GM12875 (cell line): ENCODE measurements around the gene SNX20.

Experiments
- H3K4me3 ChIP-seq: one replicate; pipeline ENCODE4 v1.5.1; 2011; ENCODE audit warnings: low read depth, low read length, control low read depth
- TF ChIP-seq, protein P1 (sequence below): IDR thresholded peaks from 2 replicates; pipeline ENCODE4 v1.5.1; 2011; ENCODE audit warnings: low read depth, mild to moderate bottlenecking, control low read depth, inconsistent platforms, low read length, moderate library complexity, borderline replicate concordance; ENCODE audit not compliant: insufficient read depth

The SNX20 gene

DNA sequence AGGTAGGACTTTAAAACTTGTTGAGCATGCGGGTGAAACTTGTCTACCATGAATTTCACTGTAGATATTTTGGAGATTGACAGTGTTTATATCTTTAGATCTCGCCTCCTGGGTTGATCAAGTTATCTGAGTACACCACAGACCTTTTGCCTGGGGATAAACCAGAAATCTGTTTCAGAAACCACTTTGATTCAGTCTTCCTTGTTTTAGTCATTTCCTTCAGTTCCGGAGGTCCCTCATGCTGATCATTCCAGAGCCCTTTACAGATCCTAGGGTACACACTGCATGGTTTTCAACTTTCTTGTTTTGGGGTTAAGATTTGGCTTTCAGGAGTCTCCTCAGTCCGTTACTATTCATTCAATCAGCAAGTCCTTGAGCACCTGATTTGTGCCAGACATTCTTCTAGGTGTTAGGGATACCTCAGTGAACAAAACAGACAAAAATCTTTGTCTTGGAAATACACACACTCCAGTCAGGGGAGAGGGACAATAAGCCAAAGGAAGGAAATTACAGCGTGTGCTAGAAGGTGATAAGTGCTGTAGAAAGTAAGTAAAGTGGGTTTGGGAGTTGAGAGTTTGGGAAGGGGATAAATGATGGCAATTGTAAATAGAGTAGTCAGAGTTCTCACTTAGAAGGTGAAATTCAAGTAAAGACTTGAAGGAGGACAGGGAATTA is 24.5 kb upstream of the SNX20 start:
- no peak overlapping the region for H3K4me3 ChIP-seq
- TF ChIP-seq, protein P1, sequence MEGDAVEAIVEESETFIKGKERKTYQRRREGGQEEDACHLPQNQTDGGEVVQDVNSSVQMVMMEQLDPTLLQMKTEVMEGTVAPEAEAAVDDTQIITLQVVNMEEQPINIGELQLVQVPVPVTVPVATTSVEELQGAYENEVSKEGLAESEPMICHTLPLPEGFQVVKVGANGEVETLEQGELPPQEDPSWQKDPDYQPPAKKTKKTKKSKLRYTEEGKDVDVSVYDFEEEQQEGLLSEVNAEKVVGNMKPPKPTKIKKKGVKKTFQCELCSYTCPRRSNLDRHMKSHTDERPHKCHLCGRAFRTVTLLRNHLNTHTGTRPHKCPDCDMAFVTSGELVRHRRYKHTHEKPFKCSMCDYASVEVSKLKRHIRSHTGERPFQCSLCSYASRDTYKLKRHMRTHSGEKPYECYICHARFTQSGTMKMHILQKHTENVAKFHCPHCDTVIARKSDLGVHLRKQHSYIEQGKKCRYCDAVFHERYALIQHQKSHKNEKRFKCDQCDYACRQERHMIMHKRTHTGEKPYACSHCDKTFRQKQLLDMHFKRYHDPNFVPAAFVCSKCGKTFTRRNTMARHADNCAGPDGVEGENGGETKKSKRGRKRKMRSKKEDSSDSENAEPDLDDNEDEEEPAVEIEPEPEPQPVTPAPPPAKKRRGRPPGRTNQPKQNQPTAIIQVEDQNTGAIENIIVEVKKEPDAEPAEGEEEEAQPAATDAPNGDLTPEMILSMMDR: no peak

DNA sequence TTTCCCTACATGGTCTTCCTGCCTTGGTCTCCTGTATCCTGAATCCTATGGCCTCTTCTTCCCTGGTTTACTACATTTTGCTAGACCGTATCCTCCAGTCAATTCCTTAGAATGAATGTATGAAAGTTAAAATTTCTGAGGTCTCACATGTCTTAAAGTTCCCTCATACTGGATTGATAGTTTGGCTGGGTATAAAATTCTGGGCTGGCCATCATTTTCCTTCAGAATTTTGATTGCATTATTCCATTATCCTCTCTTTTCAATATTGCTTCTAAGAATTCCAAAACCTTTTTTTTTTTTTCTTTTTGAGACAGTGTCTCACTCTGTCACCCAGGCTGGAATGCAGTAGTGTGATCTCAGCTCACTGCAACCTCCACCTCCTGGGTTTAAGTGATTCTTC is 23.1 kb upstream of the SNX20 start:
- no peak overlapping the region for H3K4me3 ChIP-seq
- TF ChIP-seq, protein P1: no peak

DNA sequence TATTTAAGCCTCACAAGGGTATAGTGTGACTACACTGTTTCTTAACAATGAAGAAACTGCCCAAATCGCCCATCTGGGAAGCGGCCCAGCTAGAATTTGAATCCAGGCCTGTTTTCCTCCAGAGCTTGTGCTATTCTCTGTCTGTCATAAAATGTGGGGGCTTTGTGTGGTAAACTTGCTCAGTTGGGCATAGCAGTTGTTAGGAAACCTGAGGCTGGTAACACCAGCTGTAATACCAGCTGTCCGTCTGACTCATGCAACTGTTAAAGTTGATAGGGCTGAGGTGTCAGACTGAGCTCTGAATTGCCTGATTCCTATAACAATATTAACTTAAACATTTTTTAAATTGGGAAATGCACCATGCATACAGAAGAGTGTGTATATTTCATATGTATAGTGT is 21.6 kb upstream of the SNX20 start:
- TF ChIP-seq, protein P1: no peak
- no peak overlapping the region for H3K4me3 ChIP-seq

DNA sequence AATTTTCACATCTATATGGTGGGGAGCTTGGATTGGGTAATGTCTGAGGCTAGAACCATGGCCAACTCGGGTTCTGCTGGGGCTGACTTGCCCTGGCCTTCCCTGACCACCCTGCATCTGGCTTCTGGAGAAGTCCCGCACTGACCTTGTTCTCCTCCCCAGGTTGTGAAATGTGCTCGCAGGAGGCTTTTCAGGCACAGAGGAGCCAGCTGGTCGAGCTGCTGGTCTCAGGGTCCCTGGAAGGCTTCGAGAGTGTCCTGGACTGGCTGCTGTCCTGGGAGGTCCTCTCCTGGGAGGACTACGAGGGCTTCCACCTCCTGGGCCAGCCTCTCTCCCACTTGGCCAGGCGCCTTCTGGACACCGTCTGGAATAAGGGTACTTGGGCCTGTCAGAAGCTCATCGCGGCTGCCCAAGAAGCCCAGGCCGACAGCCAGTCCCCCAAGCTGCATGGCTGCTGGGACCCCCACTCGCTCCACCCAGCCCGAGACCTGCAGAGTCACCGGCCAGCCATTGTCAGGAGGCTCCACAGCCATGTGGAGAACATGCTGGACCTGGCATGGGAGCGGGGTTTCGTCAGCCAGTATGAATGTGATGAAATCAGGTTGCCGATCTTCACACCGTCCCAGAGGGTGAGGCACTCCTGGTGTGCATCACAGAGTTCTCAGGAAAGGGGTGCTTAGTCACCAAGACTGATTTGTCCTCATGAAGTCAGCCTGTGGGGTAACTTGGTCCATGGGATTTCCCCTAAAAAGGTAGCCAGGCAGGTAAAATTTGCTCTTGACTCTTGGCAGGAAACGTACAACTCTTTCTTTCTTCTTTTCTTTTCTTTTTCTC is 18.4 kb upstream of the SNX20 start:
- no peak overlapping the region for H3K4me3 ChIP-seq
- TF ChIP-seq, protein P1: no peak

DNA sequence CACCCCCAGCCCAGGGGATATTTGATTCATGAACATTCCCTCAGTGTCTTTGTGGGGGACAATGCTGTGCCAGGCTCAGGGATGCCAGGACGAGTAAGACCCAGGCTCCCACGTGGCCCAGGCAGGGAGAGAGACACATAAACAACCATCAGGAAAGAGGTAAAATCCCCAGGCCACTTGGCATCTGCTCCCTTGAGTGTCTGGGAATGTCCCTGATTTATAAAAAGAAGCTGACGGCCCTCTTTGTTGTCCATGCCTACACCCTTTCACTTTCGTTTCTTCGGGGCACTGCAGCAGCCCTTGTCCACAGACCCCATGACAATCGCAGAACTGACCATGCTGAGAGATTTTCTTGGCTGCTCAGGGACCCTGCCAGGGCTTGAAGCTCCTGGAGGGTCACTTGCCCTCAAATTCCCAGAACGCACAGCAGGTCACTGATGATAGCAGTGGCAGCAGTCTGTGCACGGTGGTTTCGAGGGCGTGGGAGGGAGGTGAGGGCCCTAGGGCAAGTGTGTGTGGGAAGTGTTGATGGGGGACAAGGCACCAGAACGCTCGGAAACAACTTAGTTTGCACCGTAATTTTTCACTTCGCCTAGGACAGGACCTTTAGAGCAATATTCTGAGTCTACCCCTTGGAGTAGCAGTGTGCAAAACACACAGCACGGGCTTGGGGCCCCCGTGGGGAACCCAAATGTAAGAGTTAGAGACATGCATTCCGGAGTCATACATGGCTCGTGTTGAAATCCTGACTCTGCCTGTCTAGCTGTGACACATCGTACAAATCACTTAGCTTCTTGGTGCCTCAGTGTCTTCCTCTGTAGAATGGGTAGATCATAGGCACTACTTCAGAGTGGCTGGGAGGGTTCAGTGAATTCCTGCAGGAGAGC is 17.0 kb upstream of the SNX20 start:
- TF ChIP-seq, protein P1: no peak
- H3K4me3 ChIP-seq: peak overlapping the region; percentile 26

DNA sequence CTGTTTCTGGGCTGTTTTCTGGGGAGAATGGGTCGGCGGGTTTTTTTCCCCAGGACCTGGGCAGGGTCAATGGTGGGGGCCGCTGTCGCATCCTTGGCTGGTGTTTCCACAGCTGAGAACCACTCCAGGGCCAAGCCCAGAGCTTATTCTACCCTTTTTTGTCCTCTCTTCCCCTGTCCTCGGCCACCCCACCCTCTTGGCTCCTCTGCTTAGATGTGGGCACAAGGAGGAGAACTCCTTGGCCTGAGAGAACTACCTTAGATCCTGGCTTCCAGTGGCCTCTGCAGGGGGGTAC is 16.3 kb upstream of the SNX20 start:
- TF ChIP-seq, protein P1: no peak
- H3K4me3 ChIP-seq: peak overlapping the region; percentile 3
